Measurements from ENCODE around the gene HSD3B7.

DNA sequence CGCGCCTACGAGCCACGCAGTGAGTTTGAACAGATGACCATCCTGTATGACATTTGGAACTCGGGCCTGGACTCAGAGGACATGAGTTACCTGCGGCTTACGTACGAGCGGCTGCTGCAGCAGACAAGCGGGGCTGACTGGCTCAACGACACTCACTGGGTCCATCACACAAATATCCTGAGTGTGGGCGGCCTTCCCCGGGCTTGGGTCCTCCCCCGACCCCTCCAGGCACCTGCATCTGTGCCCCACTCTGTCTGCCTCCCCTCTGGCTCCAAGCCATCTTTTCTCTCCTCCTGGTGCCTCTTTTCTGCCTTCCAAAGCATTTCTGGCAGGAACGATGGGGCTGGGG, 5.0 kb upstream of the HSD3B7 start:
- no peak for TF ChIP-seq TAF1 (IDR thresholded peaks at IDR 0.05; ENCODE audit: borderline replicate concordance, insufficient read depth, low read length)
- no peak for TF ChIP-seq SIN3A (IDR thresholded peaks at IDR 0.05; ENCODE audit: borderline replicate concordance, insufficient read depth, low read length)

Data from PFSK-1 (cell line).